IMR-90 (cell line): Measurements from ENCODE around the gene CDRT4.

Experiments
- BHLHE40 ChIP-seq: fragments of 150-350 bp; IDR thresholded peaks from 2 replicates; pipeline ENCODE4 v1.6.1; 2016; ENCODE audit warnings: mild to moderate bottlenecking, low read depth, low read length
- CEBPB ChIP-seq: IDR thresholded peaks from 2 replicates; pipeline ENCODE4 v1.6.1; 2012; ENCODE audit warnings: low read depth, low read length, improper control_type of control experiment
- CHD1 ChIP-seq: IDR thresholded peaks from 2 replicates; pipeline ENCODE4 v1.6.1; 2012; ENCODE audit warnings: low read depth, low read length, improper control_type of control experiment
- FOS ChIP-seq: fragments of 150-350 bp; IDR thresholded peaks from 2 replicates; pipeline ENCODE4 v1.6.1; 2016; ENCODE audit warnings: low read depth, low read length
- MAFK ChIP-seq: IDR thresholded peaks from 2 replicates; pipeline ENCODE4 v1.6.1; 2012; ENCODE audit warnings: low read depth, low read length, improper control_type of control experiment
- MXI1 ChIP-seq: IDR thresholded peaks from 2 replicates; pipeline ENCODE4 v1.6.1; 2012; ENCODE audit warnings: low read depth, mild to moderate bottlenecking, low read length, moderate library complexity, borderline replicate concordance
- NFE2L2 ChIP-seq: fragments of 150-350 bp; IDR thresholded peaks from 2 replicates; pipeline ENCODE4 v1.6.1; 2016; ENCODE audit warnings: low read depth, mild to moderate bottlenecking, low read length
- POLR2A ChIP-seq: IDR thresholded peaks from 2 replicates; pipeline ENCODE4 v1.6.1; 2012; ENCODE audit warnings: mild to moderate bottlenecking, low read depth, low read length
- RAD21 ChIP-seq: IDR thresholded peaks from 2 replicates; pipeline ENCODE4 v1.6.1; 2012; ENCODE audit warnings: low read length, improper control_type of control experiment
- RFX5 ChIP-seq: IDR thresholded peaks from 2 replicates; pipeline ENCODE4 v1.8.0; 2012; ENCODE audit warnings: low read depth, mild to moderate bottlenecking, low read length, moderate library complexity
- SMC3 ChIP-seq: fragments of 150-350 bp; IDR thresholded peaks from 2 replicates; pipeline ENCODE4 v1.6.1; 2016; ENCODE audit warnings: low read depth, mild to moderate bottlenecking, antibody characterized with exemption, low read length, moderate library complexity
- TF ChIP-seq, protein P1 (sequence below): conservative IDR thresholded peaks from 2 replicates; pipeline ENCODE4 v1.5.1; 2012; ENCODE audit warnings: mild to moderate bottlenecking, low read depth, low read length, improper control_type of control experiment
- TF ChIP-seq, protein P2 (sequence below): fragments of 150-350 bp; IDR thresholded peaks from 2 replicates; pipeline ENCODE4 v1.6.1; 2016; ENCODE audit warnings: low read depth, mild to moderate bottlenecking, low read length, moderate library complexity, borderline replicate concordance

DNA sequence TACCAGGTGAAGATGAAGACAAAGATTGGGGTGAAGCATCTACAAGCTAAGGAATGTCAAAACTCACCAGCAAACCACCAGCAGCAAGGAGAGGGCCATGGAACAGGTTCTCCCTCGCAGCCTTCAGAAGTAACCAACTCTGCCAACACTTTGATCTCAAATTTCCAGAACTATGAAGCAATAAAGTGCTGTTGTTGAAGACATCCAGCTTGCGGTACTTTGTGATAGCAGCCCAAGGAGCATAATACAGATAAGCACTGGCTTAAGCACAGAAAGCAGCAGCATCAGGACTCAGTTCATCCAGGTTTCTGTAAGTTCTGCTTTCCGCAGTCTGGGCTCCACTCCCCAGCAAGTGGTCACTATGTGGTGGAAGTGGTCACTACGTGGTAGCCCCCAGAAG lies 16.0 kb upstream of the CDRT4 start:
- TF ChIP-seq, protein P1, sequence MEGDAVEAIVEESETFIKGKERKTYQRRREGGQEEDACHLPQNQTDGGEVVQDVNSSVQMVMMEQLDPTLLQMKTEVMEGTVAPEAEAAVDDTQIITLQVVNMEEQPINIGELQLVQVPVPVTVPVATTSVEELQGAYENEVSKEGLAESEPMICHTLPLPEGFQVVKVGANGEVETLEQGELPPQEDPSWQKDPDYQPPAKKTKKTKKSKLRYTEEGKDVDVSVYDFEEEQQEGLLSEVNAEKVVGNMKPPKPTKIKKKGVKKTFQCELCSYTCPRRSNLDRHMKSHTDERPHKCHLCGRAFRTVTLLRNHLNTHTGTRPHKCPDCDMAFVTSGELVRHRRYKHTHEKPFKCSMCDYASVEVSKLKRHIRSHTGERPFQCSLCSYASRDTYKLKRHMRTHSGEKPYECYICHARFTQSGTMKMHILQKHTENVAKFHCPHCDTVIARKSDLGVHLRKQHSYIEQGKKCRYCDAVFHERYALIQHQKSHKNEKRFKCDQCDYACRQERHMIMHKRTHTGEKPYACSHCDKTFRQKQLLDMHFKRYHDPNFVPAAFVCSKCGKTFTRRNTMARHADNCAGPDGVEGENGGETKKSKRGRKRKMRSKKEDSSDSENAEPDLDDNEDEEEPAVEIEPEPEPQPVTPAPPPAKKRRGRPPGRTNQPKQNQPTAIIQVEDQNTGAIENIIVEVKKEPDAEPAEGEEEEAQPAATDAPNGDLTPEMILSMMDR: no peak
- TF ChIP-seq RFX5 (no peak), POLR2A (no peak), MXI1 (no peak), SMC3 (no peak), CEBPB (no peak), NFE2L2 (no peak), RAD21 (no peak), BHLHE40 (no peak), FOS (no peak), CHD1 (no peak), MAFK (no peak)
- TF ChIP-seq, protein P2, sequence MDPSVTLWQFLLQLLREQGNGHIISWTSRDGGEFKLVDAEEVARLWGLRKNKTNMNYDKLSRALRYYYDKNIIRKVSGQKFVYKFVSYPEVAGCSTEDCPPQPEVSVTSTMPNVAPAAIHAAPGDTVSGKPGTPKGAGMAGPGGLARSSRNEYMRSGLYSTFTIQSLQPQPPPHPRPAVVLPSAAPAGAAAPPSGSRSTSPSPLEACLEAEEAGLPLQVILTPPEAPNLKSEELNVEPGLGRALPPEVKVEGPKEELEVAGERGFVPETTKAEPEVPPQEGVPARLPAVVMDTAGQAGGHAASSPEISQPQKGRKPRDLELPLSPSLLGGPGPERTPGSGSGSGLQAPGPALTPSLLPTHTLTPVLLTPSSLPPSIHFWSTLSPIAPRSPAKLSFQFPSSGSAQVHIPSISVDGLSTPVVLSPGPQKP: no peak
